GM21576 (cell line): ENCODE measurements around the gene BCAM.
"Not testable (repeated sequence)": the region's sequence is repeated elsewhere in the genome, so short reads cannot be mapped to it uniquely, and the experiment has no call there.

Experiments
- ATAC-seq: cut with Tn5 transposase; IDR thresholded peaks from one replicate; pipeline ENCODE4 v1.9.1; 2021; ENCODE audit warnings: mild to moderate bottlenecking, moderate library complexity; ENCODE audit not compliant: unreplicated experiment

The BCAM gene

DNA sequence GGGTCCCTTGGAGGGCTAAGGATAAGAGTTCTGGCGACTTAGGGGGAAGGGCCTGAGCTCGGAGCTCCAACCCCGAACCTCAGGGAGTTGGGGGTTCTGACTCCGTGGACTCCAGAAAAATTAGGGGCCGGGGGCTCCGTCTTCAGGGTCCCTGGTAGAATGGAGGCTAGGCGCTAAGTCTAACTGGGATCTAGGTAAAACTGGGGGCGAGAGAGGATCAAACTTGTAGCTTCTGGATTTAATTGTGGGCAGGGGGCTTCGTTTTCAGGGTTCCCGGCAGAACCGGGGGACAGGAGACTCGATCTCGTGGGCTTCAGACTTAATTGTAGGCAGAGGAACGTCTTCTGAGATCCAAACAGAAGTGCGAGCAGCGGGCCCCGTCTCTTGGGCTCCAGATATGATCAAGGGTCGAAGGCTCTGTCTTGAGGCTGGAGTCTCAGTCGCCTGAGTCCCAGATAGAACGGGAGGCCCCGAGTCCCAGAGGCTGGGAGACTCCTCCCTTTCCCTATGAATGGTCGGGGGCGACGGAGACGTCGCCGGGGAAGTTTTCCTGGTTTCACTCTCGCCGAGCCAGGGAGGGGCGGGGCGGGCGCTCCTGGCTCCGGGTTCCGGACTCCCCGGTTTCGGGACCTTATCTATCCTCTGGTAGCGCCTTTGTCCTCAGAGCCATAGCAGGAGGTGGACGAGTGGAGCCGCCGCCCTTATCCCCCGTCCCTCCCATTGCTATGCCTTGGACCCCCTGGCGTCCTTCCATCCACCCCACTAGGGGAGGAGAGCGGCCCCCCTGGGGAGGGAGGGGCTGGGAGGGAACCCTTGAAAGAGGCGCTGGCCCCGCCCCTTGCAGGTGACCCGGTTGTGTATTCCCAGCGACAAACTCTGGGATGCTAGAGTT lies 38.5 kb downstream of the BCAM start:
- no peak for ATAC-seq

DNA sequence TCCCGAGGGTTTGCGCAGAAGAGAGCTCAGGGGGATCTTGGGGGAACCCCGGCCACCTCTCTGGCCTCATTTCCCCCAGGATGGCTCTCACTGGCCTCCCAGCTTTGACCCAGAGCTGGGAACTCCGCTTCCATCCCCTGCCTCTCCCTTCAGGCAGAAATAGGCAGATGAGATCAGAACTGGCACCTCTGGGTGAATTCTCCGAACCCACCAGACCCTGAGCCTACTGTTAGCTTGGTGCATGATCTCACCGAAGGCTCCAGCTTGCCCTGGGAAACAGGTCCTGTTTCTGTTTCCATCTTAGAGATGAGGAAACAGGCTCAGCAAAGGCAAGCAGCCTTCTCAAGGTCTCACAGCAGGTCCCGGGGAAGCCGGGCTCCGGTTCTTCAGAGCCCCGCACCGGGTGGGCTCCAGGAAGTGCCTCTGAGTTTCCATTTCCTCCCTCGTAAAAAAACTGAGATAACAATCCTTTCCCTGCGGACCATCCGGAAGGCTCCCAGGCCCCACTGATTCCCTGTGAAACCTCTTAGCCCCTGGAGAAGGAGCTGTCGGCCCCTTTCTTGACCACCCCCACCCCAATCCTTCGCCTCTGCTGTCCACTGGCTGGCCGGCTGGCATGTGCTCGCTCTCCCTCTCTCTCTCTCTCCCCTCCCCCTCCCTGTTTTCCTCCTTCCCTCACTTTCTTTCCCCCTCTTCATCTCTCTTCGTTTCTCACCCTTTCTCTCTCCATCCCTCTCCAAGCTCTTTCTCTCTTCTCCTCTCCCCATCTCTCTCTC lies 39.3 kb downstream of the BCAM start:
- ATAC-seq: no peak

DNA sequence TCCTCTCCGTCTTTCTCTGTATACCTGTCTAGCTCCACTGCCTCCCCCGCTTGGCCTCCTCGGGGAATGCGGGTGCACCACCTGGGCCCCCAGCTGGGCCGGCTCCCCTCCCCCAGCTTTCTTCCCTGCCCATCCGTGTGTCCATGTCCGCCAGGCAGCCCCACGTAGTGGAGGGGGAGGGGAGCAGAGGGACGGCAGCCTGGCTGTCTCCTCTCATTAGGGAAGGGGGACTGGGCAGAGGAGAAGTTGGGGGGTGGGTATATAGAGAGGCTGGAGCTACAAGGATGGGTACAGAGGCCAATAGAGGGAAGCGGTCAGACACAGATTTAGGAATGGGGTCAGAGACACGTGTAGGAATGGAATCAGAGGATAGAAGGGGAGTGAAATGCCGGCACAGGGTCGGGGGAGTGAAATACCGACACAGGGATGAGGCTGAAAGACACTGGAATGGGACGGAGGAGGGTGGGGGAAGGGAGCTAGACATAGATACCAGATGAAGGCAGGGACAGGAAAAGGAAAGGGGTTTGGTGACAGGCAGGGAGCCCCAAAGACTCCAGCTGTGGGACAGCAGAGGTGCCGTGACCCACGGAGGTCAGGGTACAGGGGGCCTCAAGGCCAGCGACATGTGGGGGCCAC lies 40.0 kb downstream of the BCAM start:
- ATAC-seq: no peak

DNA sequence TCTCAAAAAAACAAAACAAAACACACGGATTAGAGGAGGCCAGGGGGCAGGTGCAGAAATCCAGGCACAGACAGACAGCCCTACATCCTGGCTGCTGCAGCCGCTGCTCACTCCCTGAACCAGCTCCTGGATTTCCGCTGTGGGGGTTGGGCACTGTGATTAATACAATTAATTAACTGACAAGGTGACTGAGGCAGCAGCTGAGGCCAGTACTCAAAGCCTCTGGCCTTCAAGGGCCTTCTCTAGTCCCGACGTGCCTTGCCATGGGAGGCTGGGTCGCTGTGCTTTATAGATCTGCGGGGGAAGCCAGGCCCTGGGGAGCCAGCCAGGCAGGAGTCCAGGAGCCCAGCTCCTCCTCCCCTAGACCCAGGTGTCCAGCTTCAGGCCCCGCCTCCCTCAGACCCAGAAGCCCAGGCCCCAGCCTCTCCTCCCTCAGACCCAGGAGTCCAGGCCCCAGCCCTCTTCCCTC lies 41.8 kb downstream of the BCAM start:
- no peak for ATAC-seq

DNA sequence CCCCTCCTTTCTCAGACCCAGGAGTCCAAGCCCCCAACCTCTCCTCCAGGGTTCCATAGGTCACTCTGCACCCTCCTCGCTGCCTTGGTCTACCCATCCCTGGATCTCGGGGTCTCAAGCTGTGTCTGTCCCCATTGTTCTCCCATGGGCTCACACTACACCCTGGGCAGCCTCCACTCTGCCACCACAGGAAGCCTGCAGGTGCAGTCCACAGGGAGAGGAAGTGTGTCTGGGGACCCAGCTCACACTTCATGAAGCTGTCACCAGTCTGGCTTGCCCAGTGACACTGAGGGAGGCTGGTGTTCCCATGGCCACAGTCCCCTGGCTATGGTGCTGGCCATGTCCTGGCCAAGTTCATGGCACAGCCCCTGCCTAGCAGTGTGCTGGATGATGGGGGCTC lies 42.5 kb downstream of the BCAM start:
- ATAC-seq: no peak

DNA sequence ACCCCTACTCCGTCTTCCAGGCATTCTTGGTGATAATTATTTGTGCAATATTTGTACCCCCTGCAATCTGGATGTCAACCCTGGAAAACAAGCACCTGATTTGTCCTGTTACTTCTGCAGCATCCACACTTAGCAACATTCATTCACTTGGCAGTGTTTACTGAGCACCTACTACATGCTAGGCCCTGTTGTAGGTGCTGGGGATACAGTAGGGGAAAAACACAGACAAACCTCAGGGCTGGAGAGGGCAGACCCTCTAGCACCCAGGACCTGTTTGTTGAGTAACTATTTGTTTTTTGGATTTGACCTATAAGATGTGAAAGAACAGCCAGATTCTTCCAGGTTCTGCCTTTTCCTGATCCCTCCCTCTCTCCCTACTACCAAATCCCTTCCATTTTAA lies 46.7 kb downstream of the BCAM start:
- ATAC-seq: no peak

DNA sequence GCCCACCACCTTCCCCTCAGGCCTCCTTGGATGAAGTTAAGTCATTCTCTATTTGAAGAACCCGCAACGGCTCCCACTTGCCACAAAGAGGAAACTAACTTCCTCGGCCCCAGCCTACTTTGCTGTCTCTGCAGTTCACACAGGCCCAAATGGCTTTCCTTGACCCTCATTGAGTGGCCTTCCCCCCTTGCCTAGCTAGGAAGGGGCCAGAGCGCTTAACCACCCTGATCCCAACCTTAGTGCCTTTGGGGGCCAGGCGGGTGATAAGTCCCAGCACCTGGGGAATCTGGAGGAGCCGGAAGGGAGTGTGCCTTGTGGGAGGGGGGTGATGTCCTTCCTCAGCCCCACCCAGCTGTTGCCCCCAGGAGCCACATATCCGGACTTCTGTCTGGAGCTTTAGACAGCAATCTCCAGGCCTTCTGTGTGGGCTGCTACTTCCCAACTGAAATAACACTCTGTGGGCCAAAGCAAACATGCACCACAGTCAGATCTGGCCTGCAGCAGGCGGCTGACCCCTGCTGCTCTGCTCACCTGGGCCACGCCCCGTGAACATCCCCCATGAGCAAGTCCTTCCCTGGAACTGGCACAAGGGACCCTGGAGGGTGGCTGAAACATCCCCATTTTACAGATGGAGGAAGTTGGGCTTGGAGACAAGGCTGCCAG lies 47.6 kb downstream of the BCAM start:
- no peak for ATAC-seq

DNA sequence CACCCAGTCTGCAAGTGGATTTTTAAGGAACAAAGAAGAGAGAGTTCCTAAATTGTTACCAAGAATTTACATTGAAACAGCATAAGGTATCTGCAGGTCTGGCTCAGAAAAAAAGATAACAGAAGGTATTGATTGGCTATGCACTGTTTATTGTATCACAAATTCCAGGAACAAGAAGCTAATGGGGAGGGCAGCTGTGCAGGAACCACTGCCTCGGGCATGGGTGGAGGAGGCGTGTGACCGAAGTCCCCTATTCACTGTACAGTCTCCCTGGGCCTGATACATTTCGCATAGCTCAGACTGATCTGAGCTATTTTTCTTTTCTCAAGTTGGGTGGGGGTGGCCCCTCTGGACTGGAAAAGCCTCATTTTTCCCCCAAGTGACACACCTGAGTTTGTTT lies 48.9 kb downstream of the BCAM start:
- no peak for ATAC-seq

DNA sequence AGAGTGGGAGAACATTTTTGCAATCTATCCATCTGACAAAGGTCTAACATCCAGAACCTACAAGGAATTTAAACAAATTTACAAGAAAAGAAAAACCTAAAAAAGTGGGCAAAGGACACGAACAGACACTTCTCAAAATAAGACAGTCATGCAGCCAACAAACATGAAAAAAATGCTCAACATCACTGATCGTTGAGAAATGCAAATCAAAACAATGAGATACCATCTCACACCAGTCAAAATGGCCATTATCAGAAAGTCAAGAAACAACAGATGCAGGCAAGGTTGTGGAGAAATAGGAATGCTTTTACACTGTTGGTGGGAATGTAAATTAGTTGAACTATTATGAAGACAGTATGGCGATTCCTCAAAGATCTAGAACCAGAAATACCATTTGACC lies 52.7 kb downstream of the BCAM start:
- not testable (repeated sequence) for ATAC-seq

DNA sequence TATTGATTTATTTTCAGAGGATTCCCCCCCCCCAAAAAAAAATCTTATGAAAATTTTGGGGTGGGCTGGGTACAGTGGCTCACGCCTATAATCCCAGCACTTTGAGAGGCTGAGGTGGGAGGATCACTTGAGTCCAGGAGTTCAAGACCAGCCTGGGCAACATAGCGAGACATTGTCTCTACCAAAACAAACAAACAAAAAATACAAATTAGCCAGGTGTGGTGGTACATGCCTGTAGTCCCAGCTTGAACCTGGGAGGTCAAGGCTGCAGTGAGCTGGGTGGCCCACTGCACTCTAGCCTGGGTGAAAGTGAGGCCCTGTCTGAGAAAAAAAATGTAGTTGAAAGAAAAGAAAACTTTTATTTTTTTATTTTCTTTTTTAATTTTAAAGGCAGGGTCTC lies 55.1 kb downstream of the BCAM start:
- ATAC-seq: no peak

DNA sequence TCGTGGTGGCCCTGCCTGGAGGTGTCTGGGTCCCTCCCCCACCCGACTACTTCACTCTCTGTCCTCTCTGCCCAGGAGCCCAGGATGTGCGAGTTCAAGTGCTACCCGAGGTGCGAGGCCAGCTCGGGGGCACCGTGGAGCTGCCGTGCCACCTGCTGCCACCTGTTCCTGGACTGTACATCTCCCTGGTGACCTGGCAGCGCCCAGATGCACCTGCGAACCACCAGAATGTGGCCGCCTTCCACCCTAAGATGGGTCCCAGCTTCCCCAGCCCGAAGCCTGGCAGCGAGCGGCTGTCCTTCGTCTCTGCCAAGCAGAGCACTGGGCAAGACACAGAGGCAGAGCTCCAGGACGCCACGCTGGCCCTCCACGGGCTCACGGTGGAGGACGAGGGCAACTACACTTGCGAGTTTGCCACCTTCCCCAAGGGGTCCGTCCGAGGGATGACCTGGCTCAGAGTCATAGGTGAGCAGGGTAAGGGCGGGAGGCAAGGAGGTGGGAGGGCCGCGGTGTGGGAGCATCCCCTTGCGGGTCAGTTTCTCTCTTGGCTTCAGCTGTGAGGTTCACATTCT lies 56.4 kb downstream of the BCAM start:
- ATAC-seq: no peak

DNA sequence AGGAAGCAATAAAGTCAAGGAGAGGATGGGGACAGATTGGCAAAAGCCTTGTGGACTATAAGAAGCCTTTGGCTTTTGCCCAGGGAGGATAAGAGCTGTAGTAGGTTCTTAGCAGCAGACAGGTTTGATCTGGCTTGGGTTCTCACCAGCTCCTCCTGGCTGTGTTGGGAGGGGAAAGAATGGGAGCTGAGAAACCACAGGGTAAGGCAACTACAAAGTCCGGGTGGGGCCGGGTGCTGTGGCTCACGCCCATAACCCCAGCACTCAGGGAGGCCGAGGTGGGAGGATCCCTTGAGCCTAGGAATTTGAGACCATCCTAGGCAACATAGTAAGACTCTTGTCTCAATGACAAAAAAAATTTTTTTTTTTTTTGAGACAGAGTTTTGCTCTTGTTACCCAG lies 57.8 kb downstream of the BCAM start:
- no peak for ATAC-seq

DNA sequence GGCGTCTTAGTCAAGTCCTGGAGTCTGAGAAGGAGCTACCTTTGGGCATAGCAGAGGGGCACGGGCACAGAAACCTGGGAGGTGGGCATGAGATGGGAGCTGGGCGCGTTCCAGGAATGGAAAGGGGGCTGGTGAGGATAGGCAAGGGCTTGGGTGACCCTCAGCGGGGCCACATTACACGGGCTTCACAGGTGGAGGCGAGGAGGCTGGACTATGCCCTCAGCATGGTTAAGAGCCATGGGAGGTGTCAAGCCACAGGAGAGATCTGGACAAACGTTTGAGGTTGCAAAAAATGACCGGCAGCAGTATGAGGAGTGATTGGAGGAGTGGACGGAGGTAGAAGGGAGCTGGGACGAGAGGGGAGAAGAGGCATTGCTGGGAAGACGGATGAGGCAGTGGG lies 58.7 kb downstream of the BCAM start:
- no peak for ATAC-seq

DNA sequence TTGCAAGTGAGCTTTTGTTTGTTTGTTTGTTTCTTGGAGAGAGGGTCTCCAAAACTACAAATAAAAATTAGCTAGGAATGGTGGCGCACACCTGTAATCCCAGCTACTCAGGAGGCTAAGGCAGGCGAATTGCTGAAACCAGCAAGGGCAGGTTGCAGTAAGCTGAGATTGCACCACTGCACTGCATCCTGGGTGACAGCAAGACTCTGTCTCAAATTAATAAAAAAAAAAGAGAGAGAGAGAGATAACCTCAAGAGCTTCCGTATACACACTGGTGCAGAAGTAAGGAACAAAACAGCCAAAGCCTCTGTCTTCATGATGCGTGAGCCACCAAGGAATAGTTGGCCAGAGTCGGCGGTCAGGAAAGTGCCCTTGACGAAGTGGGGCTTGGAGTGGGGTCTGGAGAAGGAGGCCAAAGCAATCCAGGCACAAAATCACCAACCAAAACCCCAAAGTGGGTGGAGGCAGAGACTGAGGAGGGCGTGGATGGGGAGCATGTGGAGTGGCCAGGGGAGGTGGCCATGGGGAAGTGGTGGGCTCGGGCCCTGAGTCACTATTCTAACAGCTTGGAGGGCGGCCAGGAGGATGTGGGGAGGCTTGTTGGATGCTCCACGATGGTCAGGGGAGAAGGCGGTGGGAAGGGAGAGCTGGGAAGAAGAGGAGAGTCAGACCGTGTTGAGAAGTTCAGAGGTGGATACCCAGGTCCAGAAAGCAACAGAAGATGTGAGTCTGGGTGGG lies 61.0 kb downstream of the BCAM start:
- ATAC-seq: no peak
